GM12891 (cell line): Measurements from ENCODE around the gene FBXO28.

Source experiments
- POLR2AphosphoS5 ChIP-seq: IDR thresholded peaks from 2 replicates; pipeline ENCODE4 v1.6.1; 2011; ENCODE audit warnings: low read depth, low read length, control low read depth
- TAF1 ChIP-seq: IDR thresholded peaks from 2 replicates; pipeline ENCODE4 v1.6.1; 2011; ENCODE audit warnings: low read depth, low read length, control low read depth

DNA sequence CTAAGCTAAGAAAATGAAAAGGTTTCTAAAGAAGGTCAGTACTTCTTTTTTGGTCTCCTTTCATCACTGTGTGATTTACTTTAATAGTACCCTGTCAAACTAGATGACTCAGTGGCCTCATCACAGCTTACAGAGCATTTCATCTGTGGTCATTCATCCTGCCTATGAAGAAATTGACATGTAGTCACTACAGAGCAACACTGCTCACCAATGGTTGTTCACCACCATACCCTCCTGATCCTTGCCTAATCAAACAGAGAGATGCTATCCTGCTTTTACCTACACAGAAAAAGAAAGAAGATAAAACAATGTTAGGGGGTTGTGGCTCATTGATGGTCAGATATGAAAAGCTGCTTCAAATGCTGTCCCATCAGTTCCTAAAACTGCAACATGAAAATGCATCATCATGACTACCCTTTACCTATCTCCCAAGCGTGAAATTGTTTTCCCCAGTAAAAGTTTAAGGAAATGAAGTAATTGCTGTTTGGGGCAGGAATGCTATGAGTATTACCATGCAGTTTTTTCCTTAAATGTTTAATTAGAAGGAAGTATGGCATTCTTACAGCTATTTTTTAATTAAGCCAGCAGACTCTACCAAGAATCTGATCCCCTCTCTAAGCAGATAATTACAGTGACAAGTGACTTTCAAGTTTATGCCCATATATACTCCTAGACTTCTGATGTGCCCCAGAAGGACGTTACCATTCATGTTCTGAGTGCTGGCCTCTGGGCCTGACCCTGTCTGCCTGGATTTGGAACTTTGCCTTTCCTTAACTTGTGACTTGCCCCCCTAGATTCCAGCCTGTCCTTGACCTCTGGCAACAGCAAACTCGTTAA, 46.1 kb upstream of the FBXO28 start:
- TF ChIP-seq TAF1 (no peak), POLR2AphosphoS5 (no peak)
